Retinal pigment epithelial cell (primary cell): ENCODE measurements around the gene GDF2.

ENCODE experiments used
- DNase-seq: peaks from one replicate; pipeline ENCODE4 v3.0.0-alpha.2; 2010; ENCODE audit warnings: low read depth
- H3K4me3 ChIP-seq: 2 replicates; pipeline ENCODE4 v1.5.1; 2011; ENCODE audit warnings: mild to moderate bottlenecking, low read length, control low read depth, moderate library complexity
- TF ChIP-seq, protein P1 (sequence below): conservative IDR thresholded peaks from 2 replicates; pipeline ENCODE4 v1.5.1; 2011; ENCODE audit warnings: low read depth, low read length, control low read depth, inconsistent platforms

Gene GDF2

DNA sequence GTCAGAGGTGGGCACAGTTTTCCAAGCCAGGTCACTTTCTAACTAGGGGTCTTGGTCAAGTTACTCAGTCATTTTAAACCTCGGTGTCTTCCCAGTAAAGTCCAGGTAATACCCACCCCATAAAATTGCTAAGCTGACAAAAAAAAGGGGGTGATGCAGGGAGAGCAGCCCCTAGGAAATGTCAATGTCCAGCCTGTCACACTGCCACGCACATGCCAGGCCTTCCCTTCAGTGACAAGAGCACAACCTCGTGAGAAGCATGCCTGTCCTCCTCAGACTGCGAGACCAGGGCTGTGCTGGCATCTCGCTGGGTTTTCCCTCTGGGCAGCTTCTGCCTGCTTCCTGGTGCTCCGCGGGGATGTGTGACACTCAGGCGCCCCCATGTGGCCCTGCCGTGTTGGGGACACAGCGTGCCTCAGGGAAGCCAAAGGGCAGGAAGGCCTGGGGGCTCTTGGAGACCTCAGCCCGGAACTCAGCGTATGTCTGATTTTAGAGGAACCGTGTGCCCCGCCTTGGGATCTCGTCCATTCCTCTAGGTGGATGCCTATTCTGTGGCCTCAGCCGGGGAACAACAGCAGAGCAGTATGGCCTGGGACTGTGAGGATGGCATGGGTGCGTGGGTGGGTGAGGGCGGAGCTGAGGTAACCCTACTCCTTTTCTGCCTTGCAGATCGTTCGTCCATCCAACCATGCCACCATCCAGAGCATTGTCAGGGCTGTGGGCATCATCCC lies 10.2 kb upstream of the GDF2 start:
- no peak overlapping the region for H3K4me3 ChIP-seq
- TF ChIP-seq, protein P1, sequence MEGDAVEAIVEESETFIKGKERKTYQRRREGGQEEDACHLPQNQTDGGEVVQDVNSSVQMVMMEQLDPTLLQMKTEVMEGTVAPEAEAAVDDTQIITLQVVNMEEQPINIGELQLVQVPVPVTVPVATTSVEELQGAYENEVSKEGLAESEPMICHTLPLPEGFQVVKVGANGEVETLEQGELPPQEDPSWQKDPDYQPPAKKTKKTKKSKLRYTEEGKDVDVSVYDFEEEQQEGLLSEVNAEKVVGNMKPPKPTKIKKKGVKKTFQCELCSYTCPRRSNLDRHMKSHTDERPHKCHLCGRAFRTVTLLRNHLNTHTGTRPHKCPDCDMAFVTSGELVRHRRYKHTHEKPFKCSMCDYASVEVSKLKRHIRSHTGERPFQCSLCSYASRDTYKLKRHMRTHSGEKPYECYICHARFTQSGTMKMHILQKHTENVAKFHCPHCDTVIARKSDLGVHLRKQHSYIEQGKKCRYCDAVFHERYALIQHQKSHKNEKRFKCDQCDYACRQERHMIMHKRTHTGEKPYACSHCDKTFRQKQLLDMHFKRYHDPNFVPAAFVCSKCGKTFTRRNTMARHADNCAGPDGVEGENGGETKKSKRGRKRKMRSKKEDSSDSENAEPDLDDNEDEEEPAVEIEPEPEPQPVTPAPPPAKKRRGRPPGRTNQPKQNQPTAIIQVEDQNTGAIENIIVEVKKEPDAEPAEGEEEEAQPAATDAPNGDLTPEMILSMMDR: peak; percentile 90

DNA sequence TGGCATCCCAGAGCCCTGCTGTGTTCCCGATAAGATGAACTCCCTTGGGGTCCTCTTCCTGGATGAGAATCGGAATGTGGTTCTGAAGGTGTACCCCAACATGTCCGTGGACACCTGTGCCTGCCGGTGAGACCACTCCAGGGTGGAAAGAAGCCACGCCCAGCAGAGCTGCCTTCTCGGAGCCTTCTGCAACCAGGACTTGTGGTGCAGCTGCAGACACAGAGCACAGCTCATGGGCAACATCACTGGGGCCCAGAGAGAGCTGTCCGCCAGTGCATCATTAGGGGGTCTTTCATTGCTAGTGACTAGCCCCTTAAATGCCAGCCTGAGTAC lies 9.6 kb upstream of the GDF2 start:
- TF ChIP-seq, protein P1: no peak
- no peak for DNase-seq
- H3K4me3 ChIP-seq: no peak overlapping the region

More for the DNA sequence above, 10.2 kb upstream of the GDF2 start:
- DNase-seq: peak; percentile 6

DNA sequence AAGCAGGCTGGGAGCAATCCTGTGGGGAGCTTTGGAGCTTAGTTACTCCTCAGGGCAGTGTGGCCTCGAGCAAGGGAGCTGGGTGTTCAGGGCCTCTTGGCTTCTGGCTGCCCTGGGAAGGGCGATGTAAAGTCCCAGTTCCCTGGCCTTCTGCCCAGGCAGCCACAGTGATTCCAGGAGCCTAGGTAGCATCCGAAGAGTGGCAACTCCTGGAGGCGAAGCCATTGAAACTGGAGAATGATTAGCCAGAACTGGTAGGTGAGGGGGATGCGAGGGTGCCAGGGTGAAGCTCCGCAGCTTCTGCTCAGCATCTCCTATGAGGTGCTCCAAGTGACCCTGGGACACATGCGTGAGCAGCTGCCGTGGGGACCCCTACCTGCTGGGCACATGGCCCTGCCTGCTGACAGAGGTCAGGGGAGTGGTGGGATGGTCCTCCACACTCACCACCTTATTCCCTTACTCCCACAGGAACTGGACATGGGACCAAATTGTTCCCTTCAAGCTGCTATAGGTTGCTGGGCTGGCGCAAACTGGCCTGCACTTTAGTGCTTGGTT lies 7.8 kb upstream of the GDF2 start:
- no peak for DNase-seq
- no peak overlapping the region for H3K4me3 ChIP-seq
- TF ChIP-seq, protein P1: no peak

DNA sequence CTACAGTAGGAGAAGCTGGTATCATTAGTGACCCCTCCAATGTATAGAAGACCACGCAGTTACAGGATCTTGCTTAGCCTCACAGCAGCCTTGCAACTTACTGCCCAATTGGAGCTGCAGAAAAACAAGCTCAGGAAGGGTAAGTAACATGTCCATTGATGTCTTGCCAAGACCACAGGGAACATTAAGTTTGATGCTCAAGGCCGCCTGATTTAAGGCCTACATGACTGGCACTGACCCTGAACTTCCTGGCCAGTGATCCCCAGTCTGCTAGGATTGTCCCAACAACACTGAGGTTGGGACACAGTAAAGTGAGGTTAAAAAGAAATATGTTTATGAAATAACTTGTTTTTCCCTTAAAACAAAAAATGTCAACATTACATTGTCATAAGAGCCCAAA lies 6.8 kb upstream of the GDF2 start:
- DNase-seq: no peak
- H3K4me3 ChIP-seq: no peak overlapping the region
- TF ChIP-seq, protein P1: no peak

DNA sequence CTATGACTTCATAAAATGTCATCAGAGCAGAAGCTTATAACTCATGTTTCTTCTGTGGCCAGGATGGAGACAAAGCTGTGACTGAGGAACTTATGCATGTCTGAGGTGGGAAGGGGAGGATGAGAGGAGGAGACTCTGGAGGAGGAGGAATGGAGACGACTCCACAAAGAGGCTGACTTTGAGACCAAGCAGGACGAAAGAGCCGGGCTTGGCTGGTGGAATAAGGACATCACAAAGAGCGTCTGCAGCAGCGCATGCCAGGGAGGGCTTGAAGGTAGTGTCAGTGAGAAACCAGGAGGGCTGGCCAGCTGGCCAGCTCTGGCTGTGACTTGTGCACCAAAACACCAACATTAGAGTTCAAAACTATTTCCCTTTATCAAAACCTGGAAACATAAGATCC lies 6.1 kb upstream of the GDF2 start:
- no peak overlapping the region for H3K4me3 ChIP-seq
- TF ChIP-seq, protein P1: no peak
- DNase-seq: no peak

DNA sequence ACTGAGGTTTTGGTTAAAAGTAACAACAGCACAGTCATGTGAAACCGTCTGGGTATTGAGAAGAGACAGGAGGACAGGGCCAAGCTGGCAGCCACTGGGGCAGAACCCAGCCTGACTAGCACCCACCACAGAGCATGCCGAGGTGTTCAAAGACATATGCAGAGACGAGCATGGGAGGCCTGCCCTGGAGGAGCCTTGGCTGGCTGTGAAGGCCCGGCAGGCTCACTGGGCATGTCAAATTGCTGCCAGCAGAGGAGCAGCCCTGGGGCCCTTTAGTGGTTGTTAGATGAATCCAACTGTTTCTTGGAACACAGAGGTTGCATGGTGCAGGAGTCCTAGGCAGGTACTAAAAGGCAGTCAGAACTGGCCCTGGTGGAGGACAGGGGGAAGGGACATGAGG lies 5.0 kb upstream of the GDF2 start:
- TF ChIP-seq, protein P1: no peak
- H3K4me3 ChIP-seq: no peak overlapping the region
- DNase-seq: no peak

DNA sequence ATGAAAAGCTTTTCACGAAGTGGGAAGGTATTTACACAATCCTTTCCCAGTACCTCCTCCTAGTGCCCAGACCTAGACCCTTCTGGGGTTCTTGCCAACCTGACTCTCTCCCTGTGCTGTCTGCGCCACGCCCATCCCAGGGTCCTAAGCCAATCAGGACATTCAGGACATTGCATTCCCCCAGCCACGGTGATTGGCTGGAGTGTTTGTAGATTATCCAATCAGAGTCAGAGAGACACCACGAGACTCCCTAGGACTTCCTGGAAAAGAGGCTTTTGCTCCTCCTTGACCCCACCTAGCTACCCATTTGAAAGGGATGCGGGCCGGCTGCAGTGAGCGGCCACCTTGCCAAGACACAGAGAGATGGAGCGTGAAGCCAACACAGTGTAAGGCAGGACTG lies 3.5 kb upstream of the GDF2 start:
- no peak for DNase-seq
- TF ChIP-seq, protein P1: no peak
- H3K4me3 ChIP-seq: no peak overlapping the region
